RWPE2 (cell line): Measurements from ENCODE around the gene CALML5.

Experiments used
- ATAC-seq: fragments of 200-7000 bp; cut with Tn5 transposase; 3 replicates; pipeline ENCODE4 v1.9.1; 2021; ENCODE audit warnings: low read depth
- DNase-seq: peaks from one replicate; pipeline ENCODE4 v3.0.0-alpha.2; 2020; ENCODE audit warnings: low spot score
- H3K27ac ChIP-seq: fragments of 450-650 bp; 2 replicates; pipeline ENCODE4 v1.5.1; 2017; ENCODE audit warnings: mild to moderate bottlenecking; ENCODE audit not compliant: poor library complexity, severe bottlenecking
- H3K27me3 ChIP-seq: fragments of 250-450 bp; sonication (Bioruptor Pico); 2 replicates; pipeline ENCODE4 v1.5.1; 2021; ENCODE audit warnings: mild to moderate bottlenecking, moderate library complexity; ENCODE audit not compliant: insufficient read depth, poor library complexity, severe bottlenecking
- H3K36me3 ChIP-seq: fragments of 250-450 bp; sonication (Bioruptor Pico); 2 replicates; pipeline ENCODE4 v1.5.1; 2020; ENCODE audit warnings: low read depth, mild to moderate bottlenecking, moderate library complexity
- H3K4me1 ChIP-seq: fragments of 250-450 bp; sonication (Bioruptor Pico); 2 replicates; pipeline ENCODE4 v1.5.1; 2021; ENCODE audit warnings: mild to moderate bottlenecking, moderate library complexity; ENCODE audit not compliant: insufficient read depth, poor library complexity, severe bottlenecking
- H3K4me3 ChIP-seq: fragments of 250-450 bp; sonication (Bioruptor Pico); 2 replicates; pipeline ENCODE4 v1.5.1; 2021; ENCODE audit warnings: mild to moderate bottlenecking, moderate library complexity; ENCODE audit not compliant: severe bottlenecking
- H3K9me3 ChIP-seq: fragments of 250-450 bp; sonication (Bioruptor Pico); 2 replicates; pipeline ENCODE4 v1.5.1; 2021; ENCODE audit warnings: mild to moderate bottlenecking, moderate library complexity; ENCODE audit not compliant: severe bottlenecking
- TF ChIP-seq, protein P1 (sequence below): fragments of 450-650 bp; IDR thresholded peaks from one replicate; pipeline ENCODE4 v1.5.1; 2017; ENCODE audit warnings: mild to moderate bottlenecking, moderate library complexity; ENCODE audit not compliant: poor library complexity, severe bottlenecking

CALML5 gene

DNA sequence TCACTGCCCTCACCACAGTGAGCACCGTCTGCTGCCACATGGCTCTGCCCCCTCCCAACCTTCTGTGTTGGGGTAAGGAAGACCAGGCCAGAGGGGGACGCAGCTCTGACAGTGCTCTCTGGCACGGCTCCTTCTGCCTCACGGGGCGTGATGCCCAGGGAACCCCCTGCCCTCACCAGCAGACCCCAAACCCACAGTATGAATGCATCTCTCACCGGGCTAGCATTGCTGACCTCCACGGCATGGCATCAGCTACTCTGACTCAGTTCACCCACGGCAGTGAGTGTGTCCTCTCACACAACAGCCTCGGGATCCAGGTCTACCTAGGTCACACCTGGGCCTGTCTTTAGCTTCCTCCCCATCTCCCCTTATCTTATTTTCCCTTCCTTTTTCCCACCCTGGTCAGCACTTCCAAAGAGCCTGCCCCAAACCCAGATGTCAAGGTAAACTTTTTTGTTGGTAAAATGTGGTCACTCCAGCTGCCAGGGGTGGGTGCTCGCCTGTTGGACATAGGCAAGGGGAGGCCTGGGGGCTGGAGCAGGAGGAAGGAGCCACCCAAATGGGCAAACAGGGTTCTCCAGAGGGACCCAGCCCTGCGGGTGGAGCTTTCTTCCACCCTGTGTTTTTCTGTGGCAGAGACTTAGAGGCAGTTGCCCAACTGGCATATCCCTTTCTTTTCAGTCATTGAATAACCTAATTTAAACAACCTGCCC is 29.8 kb upstream of the CALML5 start:
- no peak for ATAC-seq
- Histone ChIP-seq H3K9me3 (no peaks in the 10 kb centered on the region), H3K27me3 (no peaks in the 10 kb centered on the region), H3K36me3 (no peaks in the 10 kb centered on the region), H3K4me1 (peaks cover 15% of the 10 kb centered on the region), H3K27ac (no peak overlapping the region), H3K4me3 (no peak overlapping the region)
- no peak for DNase-seq
- TF ChIP-seq, protein P1, sequence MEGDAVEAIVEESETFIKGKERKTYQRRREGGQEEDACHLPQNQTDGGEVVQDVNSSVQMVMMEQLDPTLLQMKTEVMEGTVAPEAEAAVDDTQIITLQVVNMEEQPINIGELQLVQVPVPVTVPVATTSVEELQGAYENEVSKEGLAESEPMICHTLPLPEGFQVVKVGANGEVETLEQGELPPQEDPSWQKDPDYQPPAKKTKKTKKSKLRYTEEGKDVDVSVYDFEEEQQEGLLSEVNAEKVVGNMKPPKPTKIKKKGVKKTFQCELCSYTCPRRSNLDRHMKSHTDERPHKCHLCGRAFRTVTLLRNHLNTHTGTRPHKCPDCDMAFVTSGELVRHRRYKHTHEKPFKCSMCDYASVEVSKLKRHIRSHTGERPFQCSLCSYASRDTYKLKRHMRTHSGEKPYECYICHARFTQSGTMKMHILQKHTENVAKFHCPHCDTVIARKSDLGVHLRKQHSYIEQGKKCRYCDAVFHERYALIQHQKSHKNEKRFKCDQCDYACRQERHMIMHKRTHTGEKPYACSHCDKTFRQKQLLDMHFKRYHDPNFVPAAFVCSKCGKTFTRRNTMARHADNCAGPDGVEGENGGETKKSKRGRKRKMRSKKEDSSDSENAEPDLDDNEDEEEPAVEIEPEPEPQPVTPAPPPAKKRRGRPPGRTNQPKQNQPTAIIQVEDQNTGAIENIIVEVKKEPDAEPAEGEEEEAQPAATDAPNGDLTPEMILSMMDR = no peak

DNA sequence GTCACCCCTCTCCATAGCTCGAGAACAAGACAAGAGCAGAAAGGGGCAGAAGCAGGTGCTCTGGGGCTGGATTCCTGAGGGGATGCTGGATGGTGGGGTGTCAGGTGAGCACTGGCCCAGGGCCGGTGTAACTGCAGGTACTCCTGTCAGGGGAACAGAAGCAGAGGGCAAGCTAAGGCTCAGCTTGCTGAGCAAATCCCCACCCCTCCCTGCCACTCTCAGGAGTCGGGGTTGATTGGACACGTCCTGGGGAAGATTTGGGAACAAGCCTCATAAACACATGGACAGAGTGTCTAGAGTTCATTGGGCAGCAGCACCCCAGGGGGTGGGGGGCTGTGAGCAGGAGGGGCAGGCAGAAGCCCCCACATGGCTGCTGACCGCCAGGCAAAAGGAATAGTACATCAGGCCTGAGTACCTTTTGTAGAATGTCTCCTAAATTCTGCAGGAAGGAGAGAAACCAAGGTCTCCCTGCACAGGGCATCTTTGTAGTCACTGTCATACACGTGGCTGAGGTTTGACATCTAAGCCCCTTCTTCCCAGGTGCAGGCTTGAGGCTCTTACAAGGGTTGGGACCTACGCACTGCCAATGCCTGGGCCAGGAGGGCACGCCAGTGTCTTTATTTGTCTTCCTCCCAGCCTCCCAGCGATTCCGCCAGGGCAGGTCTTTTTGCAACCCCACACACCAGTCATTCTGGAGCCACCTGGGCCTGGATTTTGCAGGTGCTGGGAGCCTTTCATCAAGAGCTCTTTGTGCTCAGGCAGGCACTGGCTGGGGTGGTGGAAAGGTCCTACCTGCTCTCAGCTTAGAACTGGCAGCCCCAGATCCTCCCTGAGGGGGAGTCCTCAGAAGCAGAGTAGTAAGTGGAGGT is 28.2 kb upstream of the CALML5 start:
- H3K9me3 ChIP-seq = no peaks in the 10 kb centered on the region
- no peaks in the 10 kb centered on the region for H3K36me3 ChIP-seq
- H3K27ac ChIP-seq = no peak overlapping the region
- no peaks in the 10 kb centered on the region for H3K27me3 ChIP-seq
- H3K4me1 ChIP-seq = peaks cover 15% of the 10 kb centered on the region
- TF ChIP-seq, protein P1 = no peak
- no peak overlapping the region for H3K4me3 ChIP-seq
- DNase-seq = no peak
- no peak for ATAC-seq

DNA sequence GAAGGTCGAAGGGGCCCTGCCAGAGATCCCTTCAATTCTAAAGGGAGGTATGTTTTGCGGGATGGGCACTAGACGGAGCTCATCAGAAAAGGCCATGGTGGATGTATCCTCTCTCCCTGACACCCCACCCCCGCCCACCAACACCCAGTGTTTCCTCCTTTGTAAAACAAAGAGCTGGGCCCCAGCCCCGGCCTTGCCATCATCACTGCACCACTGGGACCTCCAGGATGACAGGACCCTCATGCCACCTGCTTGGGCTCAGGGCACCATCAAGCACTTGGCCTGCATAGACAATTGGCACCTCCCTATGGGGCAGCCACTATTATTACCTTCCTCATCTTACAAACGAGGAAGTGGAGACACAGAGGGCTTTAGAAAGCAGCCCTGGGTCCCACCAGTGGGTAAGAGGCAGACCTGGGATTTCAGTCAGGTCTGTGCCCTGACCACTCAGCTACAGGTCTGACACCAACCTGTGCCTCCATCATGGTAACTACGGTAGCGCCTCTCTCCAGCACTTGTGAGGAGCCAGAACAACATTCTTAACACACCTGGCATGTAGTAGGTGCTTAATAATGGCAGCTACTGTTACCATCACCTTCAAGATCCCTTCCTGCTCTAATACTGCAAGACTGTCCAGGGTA is 27.4 kb upstream of the CALML5 start:
- H3K36me3 ChIP-seq = no peaks in the 10 kb centered on the region
- DNase-seq (no peak), ATAC-seq (no peak)
- TF ChIP-seq, protein P1 = no peak
- H3K4me1 ChIP-seq = peaks cover 15% of the 10 kb centered on the region
- H3K9me3 ChIP-seq = no peaks in the 10 kb centered on the region
- no peaks in the 10 kb centered on the region for H3K27me3 ChIP-seq
- no peak overlapping the region for H3K27ac ChIP-seq
- H3K4me3 ChIP-seq = no peak overlapping the region

DNA sequence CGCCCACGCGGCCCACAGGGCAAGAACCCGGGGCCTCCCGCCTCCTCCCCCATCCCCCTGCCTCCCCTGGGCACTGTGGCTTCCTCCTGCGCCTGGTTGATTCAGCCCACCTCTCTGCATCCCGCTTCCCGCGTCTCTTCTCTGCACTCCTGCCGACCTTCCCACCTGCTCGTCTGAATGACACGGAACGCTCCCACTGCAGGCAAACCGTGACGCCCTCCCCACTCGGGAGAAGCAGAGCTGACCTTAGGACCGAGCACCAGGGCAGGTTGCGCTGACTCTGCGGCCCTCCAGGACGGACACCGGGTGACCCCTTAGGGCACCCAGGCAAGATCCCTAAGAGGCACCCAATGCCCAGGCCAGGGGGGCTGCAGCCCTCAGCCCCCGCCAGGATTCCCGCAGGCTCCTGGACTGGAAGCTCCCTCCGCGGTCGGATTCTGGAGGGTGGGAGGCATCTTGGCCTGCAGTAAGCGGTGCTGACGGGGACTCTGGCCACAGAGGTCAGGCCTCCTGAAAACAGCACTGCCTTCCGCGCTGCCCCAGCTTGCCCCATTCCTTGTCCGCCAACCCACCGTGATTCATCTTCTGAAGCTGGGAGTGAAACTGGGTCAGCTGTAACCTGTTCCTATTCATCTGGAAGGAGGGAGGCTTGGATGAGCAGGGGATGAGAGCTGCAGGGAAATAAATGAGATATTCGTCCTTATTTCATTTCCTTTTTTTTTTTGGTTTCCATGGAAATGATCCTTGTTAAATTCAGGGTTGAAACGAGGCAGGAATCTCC is 26.4 kb upstream of the CALML5 start:
- TF ChIP-seq, protein P1 = no peak
- peak overlapping the region; percentile 4 for H3K27ac ChIP-seq
- H3K36me3 ChIP-seq = no peaks in the 10 kb centered on the region
- H3K4me3 ChIP-seq = no peak overlapping the region
- peaks cover 15% of the 10 kb centered on the region for H3K4me1 ChIP-seq
- DNase-seq (no peak), ATAC-seq (peak; percentile 98)
- no peaks in the 10 kb centered on the region for H3K9me3 ChIP-seq
- no peaks in the 10 kb centered on the region for H3K27me3 ChIP-seq
